ENCODE measurements around the gene DEPP1.

- no peak for TF ChIP-seq EZH2 (IDR thresholded peaks at IDR 0.05; ENCODE audit: borderline replicate concordance, insufficient read depth, low read length, poor library complexity, severe bottlenecking)
- no peak for TF ChIP-seq SMC3 (conservative IDR thresholded peaks at IDR 0.05; ENCODE audit: poor library complexity)
- no peak for TF ChIP-seq CTCF (IDR thresholded peaks at IDR 0.05; ENCODE audit: poor library complexity, severe bottlenecking)
- no peak for TF ChIP-seq EP300 (conservative IDR thresholded peaks at IDR 0.05; ENCODE audit: poor library complexity, severe bottlenecking)
- no peak for TF ChIP-seq RAD21 (conservative IDR thresholded peaks at IDR 0.05)
- no peak for TF ChIP-seq POLR2AphosphoS5 (IDR thresholded peaks at IDR 0.05)
- TF ChIP-seq MXI1 (conservative IDR thresholded peaks at IDR 0.05; ENCODE audit: poor library complexity, severe bottlenecking), result no peak
- TF ChIP-seq REST (IDR thresholded peaks at IDR 0.05; ENCODE audit: borderline replicate concordance), result no peak
Measured at GRCh38 chr10:44938956-44939355, 39.7 kb downstream of the DEPP1 start.
